GM20000 (cell line): ENCODE measurements around the gene VAPA.

Experiments used
- DNase-seq: peaks from one replicate; pipeline ENCODE4 v3.0.0; 2012; ENCODE audit warnings: low spot score
- CTCF ChIP-seq: IDR thresholded peaks from 2 replicates; pipeline ENCODE4 v1.5.1; 2012; ENCODE audit warnings: mild to moderate bottlenecking, control low read depth; ENCODE audit errors: extremely low read depth, missing control alignments

Gene VAPA

DNA sequence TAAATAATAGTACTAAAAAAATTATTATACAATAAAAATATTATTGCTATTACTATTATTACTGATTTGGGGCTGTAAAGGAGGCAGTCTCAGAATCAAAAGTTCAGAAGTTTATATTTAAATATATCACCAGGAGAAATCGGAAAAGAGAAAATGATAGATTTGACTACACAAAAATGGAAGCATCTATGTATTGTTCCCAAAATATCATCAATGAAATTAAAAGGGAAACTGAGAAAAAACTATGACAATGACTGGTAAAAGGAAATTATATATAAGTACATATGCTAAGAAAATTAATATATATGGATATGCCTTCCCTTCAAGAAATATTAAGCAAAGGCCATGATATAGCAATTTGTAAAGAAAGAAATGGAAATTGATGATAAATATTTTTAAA lies 35.7 kb upstream of the VAPA start:
- DNase-seq: no peak
- no peak for TF ChIP-seq CTCF

DNA sequence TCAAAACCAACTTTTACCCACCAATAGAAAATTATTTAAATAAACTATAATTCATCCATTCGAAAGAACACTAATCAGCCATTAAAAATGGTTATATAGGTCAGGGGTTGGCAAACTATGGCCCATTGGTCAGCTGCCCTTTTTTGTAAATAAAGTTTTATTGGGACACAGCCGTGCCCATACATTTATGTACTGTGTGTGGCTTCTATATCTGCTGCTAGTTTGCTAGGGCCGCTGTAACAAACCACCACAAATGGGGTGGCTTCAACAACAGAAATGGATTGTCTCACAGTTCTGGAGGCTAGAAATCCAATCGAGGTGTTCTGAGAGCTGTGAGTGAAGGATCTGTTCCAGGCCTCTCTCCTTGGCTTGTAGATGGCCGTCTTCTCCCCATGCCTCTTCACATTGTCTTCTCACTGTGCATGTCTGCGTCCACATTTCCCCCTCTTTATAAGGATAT lies 35.0 kb upstream of the VAPA start:
- no peak for TF ChIP-seq CTCF
- no peak for DNase-seq

GRCh38 chr18:9884090-9884489 lies 29.7 kb upstream of the VAPA start:
- DNase-seq: no peak
- TF ChIP-seq CTCF: no peak

DNA sequence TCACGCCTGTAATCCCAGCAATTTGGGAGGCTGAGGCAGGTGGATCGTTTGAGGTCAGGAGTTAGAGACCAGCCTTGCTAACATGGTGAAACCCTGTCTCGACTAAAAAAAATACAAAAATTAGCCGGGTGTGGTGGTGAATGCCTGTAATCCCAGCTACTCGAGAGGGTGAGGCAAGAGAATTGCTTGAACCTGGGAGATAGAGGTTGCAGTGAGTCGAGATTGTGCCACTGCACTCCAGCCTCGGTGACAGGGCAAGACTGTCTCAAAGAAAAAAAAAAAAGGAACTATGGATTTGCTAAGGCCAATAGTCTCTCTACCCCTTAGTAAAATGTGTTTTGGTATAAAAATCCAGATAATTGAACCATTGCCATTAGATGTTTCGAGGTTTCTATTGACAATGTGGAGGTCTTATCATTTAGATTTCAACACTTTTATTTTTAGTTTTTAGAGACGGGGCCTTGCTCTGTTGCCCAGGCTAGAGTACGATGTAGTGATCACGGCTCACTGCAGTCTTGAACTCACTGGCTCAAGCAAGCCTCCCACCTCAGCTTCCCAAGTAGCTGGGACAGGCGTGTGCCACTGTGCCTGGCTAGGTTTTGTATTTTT lies 29.2 kb upstream of the VAPA start:
- DNase-seq: no peak
- TF ChIP-seq CTCF: no peak

DNA sequence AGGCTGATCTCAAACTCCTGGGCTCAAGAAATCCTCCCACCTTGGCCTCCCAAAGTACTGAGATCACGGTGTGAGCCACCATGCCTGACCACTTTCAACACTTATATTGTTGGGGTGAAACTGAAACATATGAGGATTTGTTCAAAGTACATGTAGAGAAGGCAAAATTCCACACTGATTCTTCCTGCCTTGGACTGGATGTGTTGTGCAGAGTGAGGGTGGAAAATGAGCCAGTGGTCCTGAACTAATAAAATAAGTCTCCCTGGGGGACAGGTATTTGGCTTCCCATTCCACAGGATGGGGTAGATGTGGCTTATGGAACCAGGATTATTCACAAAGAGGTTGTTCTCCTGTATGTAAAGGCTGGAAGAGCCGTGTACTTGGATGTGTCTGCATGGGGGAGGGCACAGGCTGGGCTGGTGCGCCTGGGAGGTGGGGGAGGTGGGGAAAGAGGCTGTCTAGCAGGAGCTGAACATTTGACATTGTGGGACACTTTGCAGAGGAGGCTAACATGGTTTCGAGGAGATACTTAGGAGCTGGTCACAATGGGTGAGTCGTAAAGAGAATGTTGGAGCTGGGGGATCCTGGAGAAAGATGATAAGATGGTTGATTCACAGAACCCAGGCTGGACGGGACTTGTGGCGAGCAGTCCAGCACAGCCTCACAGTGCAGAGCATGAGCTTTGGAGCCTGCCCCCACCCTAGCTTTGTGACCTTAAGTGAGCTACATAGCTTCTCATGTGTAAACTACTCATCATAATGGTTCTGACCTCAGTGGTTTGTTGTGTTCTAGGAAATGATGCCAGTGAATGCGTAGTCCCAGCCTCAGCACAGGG lies 28.4 kb upstream of the VAPA start, which contains the start of gene TXNDC2:
Gene TXNDC2 (plus strand): TSS at position 804 of the 835 bp plus-strand sequence. CDS start 708 bp downstream, outside the sequence.
- TF ChIP-seq CTCF: no peak
- no peak for DNase-seq

DNA sequence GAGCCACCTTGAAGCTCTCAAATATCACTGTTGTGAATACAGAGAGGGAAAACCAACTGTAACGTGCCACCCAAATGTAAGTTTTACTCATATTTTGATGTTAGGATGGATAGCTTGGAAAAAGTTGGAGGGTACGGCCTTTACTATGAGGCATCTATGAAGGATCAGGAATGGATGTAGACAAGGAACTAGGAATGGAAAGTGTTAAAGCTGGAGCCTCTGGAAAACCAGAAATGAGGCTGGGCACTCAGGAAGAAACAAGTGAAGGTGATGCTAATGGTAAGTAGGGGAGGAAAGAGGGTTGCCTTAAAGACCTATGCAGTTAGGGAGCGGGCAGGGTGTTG lies 27.8 kb upstream of the VAPA start:
- no peak for DNase-seq
- TF ChIP-seq CTCF: no peak

DNA sequence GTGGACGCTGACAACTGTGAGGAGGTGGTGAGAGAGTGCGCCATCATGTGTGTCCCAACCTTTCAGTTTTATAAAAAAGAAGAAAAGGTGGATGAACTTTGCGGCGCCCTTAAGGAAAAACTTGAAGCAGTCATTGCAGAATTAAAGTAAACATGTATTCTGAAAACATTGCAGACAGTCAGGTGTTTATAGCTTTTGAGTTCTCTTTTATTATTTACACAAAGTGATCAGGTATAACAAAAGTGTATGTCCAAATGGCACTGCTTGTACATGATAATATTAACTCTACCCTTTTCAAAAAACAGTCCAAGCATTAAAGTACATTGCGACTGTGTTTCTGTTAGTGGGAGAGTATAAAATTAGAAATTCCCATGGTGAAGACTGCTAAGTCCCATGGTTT lies 25.8 kb upstream of the VAPA start:
- TF ChIP-seq CTCF: no peak
- DNase-seq: no peak
